Fibroblast of skin of abdomen (primary cell): ENCODE data around the gene DLGAP4.
"Not testable (repeated sequence)": the region's sequence is repeated elsewhere in the genome, so short reads cannot be mapped to it uniquely, and the experiment has no call there.

Experiments
- DNase-seq: peaks from one replicate; pipeline ENCODE4 v3.0.0-alpha.2; 2013

Gene DLGAP4

DNA sequence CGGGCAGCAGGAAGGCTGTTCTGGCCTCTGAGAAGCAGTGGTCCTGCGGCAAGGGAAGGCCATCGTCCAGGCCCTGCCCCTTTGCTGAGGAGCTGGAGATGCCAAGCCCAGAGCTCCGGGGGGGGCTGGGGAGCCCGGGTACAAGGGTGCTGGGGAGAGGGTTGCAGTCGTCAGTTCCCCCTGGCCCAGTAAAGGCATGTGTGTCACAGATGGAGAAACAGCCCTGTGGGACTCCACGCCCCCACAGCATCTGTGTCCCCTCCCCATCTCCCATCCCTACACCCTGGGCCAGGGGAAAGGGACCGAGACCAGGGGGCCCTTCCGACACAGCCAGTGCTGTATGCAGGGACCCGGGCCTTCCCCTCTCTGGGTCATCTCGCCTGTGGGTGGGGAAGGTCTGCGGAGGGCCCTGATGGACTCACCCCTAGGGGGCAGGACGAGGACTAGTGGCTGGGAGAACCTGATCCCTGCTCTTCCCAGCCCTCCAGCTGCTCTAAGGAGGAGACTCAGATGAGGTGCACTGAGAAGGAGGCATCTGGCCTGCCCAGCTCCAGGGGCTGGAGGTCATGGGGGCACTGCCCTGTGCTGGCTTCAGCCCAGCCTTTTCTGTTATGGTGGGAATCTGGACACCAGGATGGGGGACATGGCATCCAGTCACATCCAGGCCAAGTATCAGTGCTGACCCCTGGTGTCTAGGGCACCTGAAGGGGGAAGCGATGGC is 235.8 kb downstream of the DLGAP4 start:
- DNase-seq, result peak; percentile 58

GRCh38 chr20:36542516-36543183 is 236.5 kb downstream of the DLGAP4 start:
- no peak for DNase-seq

- DNase-seq, result peak; percentile 44
Measured at GRCh38 chr20:36543184-36544133, 237.3 kb downstream of the DLGAP4 start.

DNA sequence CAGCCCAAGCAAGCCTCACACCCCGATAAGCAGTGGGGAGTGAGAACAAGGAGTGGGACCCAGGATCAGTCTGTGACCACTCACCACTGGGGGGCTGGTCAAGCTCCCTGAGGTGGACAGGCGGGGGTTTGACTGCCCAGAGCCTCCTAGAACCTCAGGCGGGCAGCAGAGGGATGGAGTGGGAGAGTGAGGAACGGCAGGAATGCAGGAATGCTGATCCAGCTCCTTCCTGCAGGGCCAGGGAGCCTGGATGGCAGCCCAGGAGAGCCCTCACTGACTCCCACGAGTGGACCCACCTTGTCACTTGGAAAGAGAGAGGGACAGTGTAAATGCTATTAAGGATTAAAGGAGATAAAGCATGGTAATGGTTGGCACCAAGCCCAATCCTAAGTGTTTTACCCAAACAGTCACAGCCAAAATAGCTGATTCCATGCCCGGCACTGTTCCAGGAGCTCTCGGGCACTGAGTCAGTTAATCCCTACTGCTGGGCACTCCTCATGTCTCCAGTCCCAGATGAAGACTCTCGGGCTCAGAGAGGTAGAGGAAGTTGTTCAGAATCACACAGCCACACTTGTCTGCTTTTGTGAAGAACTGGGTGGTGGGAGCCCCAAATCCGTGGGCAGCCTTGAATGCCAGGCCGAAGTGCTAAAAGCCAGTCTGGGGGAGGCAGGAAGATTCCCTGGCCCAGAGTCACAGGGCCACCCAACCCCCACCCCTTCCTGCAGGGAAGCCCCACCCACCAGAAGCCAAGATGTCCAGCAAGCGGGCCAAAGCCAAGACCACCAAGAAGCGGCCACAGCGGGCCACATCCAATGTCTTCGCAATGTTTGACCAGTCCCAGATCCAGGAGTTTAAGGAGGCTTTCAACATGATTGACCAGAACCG is 238.2 kb downstream of the DLGAP4 start:
- DNase-seq, result peak; percentile 23

- no peak for DNase-seq
Measured at GRCh38 chr20:36546111-36546736, 240.1 kb downstream of the DLGAP4 start.

GRCh38 chr20:36547186-36548005 is 241.3 kb downstream of the DLGAP4 start:
- no peak for DNase-seq

- no peak for DNase-seq
Measured at GRCh38 chr20:36548006-36548315, 241.8 kb downstream of the DLGAP4 start.

GRCh38 chr20:36548704-36549627 is 242.8 kb downstream of the DLGAP4 start:
- DNase-seq, result no peak

- no peak for DNase-seq
Measured at GRCh38 chr20:36549628-36549941, 243.4 kb downstream of the DLGAP4 start.

DNA sequence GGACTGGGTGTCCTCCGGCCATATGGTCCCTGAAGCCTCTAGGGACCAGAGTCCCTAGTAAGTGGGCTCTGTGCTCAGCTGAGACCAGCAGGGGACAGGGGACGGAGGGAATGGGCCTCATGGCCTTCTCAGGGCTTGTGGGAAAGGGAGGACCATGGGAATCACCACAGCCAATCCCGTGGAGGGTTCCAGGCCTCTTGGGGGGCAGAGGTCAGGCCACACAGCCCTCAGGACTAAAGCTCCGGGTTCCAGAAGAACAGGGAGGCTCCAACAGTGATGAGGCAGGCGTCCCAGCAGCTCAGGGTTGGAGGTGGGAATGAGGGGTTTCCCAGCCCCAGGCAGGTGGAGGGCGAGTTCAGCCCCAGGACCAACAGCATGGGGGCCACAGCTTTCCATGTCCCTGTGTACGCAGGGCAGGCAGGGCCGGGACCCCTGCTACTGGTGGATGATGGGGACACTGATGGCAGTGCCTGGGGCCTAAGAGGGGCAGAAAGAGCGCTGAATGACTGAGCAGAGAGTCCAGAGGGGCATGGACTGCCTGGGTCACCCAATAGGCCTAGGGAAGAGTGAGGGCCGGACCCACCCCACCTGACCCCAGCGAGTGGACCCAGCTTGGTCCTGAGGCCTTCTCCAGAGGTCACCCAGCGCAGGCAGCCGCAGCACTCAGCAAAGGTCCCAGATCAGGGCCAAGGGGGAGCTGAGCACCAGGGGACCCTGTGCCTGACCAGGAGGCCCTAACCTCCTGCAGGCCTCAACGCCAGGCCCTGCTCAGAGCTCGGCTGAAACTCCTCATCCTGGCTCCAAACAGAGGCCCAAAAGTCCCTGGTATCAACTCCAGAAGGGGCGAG is 244.0 kb downstream of the DLGAP4 start:
- DNase-seq, result no peak

- peak; percentile 28 for DNase-seq
Measured at GRCh38 chr20:36550790-36551299, 244.7 kb downstream of the DLGAP4 start.

GRCh38 chr20:36555248-36555647 is 249.1 kb downstream of the DLGAP4 start:
- no peak for DNase-seq

DNA sequence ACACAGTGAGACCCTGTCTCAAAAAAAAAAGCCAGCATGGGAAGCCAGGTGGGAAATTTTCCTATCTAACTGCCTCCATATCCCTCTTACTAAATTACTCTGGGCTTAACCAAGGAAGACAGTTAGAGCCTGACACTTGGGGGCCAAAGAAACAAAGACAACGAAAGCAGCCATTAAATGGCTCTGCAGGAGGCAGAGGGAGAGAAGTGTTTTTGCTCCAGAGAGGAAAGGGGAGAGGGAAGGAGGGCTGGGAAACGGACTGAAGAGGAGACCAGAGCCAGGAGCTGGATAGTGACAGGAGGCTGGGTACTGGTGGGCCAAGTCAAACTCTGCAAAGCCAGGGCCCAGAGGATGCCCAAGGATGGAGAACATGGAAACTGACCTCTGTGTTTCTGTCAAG is 256.6 kb downstream of the DLGAP4 start:
- DNase-seq, result no peak

DNA sequence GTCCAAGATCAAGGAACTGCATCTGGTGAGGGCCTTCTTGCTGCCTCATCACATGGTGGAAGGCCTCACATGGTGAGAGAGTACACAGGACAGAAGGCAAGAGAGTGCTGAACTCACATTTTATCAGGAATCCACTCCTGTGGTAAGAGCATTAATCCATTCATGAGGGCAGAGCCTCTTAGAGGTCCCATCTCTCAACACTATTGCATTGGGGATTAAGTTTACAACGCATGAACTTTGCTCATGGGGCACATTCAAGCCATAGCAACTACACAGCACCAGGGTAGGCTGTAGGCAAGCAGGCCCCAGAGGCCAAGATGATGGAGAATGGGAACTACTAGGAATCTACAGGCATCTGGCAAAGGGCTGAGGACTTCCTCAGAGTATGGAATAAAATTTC is 257.2 kb downstream of the DLGAP4 start:
- DNase-seq, result no peak

DNA sequence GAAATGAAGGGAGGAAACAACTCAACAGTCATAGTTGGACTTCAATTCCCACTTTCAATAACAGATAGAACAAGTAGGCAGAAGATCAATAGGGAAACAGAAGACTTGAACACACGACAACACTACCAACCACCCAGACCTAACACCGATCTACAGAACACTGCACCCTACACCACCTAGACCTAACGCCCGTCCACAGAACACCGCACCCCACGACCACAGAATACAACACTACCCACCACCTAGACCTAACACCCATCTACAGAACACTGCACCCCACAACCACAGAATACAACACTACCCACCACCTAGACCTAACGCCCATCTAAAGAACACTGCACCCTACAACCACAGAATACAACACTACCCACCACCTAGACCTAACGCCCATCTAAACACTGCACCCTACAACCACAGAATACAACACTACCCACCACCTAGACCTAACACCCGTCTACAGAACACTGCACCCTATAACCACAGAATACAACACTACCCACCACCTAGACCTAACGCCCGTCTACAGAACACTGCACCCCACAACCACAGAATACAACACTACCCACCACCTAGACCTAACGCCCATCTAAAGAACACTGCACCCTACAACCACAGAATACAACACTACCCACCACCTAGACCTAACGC is 258.1 kb downstream of the DLGAP4 start:
- DNase-seq, result not testable (repeated sequence)

- not testable (repeated sequence) for DNase-seq
Measured at GRCh38 chr20:36564726-36565121, 258.6 kb downstream of the DLGAP4 start.

GRCh38 chr20:36565520-36565919 is 259.4 kb downstream of the DLGAP4 start:
- DNase-seq, result no peak

DNA sequence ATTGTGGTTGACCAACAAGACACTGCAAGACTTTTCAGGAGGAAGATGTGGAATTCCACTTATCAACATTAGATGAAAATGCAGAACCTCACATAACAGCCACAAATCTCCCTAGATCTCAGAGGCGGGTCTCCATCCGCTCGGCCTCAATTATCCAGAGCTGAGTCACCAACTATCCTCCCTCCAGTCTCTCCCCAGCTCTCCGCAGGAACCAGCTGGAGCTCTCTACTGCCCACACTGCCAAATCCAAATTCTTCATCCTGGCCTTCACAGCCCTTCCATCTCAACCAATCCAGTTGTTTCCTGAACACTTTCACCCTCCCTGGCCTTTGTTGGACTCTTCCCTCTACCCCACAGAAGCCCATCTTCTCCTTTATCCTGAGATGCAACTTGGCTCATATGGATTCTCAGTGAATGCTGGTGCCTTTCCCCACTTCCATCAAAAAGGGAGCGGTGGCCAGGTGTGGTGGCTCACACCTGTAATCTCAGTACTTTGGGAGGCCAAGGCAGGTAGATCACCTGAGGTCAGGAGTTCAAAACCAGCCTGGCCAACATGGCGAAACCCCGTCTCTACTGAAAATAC is 263.8 kb downstream of the DLGAP4 start:
- peak; percentile 48 for DNase-seq
